Omental fat pad (tissue), 4 donors: Measurements from ENCODE around the gene SRGAP3. TPM values are rescaled to one million over a fixed set of nuclear protein-coding genes. Genes with fewer than 3 reads are reported as not detected.

Experiments used
- ATAC-seq: fragments of 150-250 bp; one replicate; pipeline ENCODE4 v1.9.1; 2016; ENCODE audit warnings: mild to moderate bottlenecking, moderate library complexity; ENCODE audit not compliant: low FRiP score
- DNase-seq: peaks from one replicate; pipeline ENCODE4 v3.0.0-alpha.2; 2019; ENCODE audit warnings: low spot score
- total RNA-seq, 4 donors: library from RNA; depleted of rRNA; stranded (reverse); fragments of >200 nt; gene quantifications; one replicate each; pipeline ENCODE4 v1.1.0, GENCODE V29; 2016
- TF ChIP-seq, protein P1 (sequence below), 3 donors: fragments of 450-650 bp; IDR thresholded peaks; one replicate each; pipeline ENCODE4 v1.5.1; 2016 to 2017; ENCODE audit warnings: antibody characterized with exemption in 3 of 3, mild to moderate bottlenecking in 3 of 3, moderate library complexity in 2 of 3

SRGAP3 gene
- total RNA-seq, 4 donors from 2014 or later, result 3.0 to 5.3 (median 3.6) TPM

DNA sequence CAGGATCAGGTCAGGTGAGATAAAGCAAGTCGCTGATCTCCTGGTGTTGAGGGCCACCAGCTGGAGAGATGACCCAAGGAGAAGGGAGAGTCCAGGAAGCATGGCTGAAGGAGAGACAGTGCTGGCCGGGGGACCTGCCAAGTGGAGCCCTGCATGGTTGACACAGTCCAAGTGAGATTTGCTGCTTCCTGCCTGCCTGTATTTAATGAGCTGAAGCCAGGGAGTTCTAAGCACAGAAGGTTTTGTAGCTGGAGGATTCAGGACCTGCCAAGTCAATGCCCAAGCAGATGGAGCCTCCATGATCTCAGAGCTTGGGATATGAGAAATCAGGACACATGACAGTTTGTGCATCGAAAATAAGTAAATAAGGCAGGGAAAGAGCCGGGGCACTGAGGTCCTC, 125.6 kb downstream of the SRGAP3 start:
- no peak for DNase-seq
- ATAC-seq, result no peak
- TF ChIP-seq, protein P1, sequence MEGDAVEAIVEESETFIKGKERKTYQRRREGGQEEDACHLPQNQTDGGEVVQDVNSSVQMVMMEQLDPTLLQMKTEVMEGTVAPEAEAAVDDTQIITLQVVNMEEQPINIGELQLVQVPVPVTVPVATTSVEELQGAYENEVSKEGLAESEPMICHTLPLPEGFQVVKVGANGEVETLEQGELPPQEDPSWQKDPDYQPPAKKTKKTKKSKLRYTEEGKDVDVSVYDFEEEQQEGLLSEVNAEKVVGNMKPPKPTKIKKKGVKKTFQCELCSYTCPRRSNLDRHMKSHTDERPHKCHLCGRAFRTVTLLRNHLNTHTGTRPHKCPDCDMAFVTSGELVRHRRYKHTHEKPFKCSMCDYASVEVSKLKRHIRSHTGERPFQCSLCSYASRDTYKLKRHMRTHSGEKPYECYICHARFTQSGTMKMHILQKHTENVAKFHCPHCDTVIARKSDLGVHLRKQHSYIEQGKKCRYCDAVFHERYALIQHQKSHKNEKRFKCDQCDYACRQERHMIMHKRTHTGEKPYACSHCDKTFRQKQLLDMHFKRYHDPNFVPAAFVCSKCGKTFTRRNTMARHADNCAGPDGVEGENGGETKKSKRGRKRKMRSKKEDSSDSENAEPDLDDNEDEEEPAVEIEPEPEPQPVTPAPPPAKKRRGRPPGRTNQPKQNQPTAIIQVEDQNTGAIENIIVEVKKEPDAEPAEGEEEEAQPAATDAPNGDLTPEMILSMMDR (IDR thresholded peaks at IDR 0.05), result no peak

DNA sequence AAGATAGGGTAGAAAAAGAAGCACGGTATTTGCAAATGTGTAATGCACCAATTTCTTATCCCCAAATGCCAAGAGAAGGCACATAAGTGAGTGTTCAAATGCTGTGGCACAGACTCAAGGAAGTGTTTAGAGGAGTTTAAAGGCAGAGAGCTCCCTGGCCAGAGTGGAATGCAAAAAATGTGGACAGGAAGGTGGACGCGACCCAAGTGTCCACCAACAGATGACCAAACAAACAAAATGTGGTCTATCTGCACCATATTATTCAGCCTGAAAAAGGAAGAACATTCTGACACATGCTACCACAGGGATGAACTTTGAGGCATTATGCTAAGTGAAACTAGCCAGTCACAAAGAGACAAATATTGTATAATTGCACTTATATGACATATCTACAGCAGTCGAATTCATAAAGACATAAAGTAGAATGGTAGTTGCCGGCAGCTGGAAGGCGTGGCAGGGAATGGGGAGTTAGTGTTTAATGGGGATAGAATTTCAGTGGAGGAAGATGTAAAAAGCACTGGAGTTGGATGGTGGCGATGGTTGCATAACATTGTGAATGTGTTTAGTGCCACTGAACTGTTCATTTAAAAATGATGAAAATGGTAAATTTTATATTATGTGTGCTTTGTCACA, 126.6 kb downstream of the SRGAP3 start:
- TF ChIP-seq, protein P1 (IDR thresholded peaks at IDR 0.05), result no peak
- no peak for DNase-seq
- ATAC-seq, result no peak

DNA sequence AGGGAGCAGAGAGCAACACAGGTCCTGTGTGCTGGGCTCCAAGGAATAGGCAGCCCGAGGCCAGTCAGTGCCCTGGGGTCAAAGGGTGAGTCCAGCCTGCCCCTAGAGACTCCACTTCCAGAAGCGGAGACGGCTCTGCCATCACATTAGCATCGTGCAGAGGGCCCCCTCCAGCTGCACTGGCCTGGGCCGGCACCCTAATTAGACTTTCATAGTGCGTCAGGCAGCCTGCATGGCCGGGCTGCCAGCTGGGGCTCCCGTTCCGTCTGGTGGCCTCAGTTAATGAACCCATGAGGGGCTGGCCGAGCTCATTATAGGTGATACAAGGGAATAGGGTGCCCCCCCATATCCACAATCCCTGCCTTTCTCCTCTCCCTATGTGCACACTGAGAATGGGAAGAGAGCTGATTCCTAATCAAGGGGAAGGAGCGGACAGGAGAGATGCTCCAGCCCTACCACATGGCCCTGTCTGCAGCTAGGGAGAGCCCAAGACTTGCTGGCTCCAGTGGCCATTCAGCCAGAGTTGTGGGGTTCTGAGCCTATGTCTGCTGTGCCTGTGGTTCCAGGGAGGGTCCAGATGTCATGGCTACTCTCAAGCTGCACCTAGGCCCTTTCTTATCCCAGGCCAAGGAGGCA, 128.0 kb downstream of the SRGAP3 start:
- no peak for DNase-seq
- ATAC-seq, result no peak
- TF ChIP-seq, protein P1 (IDR thresholded peaks at IDR 0.05), result no peak

DNA sequence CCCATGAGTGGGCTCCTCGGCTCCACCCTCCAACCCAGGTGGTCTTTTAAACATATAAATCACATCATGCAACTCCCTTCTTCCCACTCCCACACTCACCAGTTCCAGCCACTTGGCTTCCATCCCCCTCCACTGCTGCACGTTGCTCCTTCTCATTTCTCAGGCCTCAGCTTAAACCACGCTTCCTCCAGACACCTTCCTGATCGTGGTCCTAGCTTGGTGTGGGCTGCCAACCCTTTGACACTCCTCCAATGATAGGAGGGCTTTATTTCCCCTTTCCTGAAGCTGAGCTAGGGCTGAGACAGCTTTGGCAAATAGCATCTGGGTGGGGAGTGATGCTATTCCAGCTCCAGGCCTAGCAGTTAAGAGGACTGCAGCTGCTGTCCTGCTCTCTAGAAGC, 130.1 kb downstream of the SRGAP3 start:
- DNase-seq (no peak), ATAC-seq (no peak)
- TF ChIP-seq, protein P1 (IDR thresholded peaks at IDR 0.05), result no peak

DNA sequence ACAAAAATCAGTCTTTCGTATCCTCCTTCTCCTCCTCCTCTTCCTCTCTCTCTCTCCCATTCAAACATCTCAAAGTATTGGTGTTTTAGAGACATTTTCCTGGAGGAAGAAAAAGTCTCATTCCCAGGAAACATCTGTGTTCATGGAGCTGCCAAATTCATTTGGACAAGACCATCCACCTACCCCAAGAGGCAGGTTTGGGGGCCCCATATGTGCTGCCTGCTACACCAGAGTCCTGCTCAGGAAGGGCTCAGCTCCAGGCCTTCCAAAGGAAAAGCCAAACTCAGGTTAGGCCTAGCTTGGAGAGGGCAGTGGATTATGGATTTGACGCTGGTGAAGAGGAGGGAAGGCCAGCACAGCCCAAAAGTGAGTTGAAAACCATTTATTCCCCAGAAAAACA, 131.2 kb downstream of the SRGAP3 start:
- no peak for ATAC-seq
- no peak for DNase-seq
- TF ChIP-seq, protein P1 (IDR thresholded peaks at IDR 0.05), result no peak

DNA sequence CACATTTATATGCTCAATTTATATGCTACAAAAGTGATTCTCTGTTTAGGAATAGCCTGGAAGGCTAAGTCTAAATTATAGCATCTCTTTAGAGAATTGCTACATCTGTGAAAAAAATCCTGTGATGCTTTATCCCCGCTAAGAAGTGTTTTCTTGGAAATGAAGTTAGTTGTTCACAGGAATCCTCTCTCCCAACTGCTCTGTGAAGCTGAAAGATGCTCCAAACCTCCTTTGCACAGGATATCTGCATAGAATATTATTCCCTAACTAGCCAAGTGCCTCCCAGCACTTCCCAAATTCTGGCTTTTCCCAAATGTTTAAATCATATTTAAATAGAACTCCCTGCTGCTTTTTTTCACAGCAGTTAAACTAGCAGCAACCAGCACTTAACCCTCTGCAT, 132.2 kb downstream of the SRGAP3 start:
- DNase-seq (no peak), ATAC-seq (no peak)

More for the DNA sequence above, 132.2 kb downstream of the SRGAP3 start:
- TF ChIP-seq, protein P1 (IDR thresholded peaks at IDR 0.05), result no peak
